GM10248 (cell line): Measurements from ENCODE around the gene RTL1.

ENCODE experiments used
- CTCF ChIA-PET: fragments of 300-600 bp; sonication (Branson Sonifier 250); formaldehyde crosslinking; extraction: SDS; loops from one replicate; lab custom pipeline; 2021; ENCODE audit warnings: antibody characterized with exemption; lab: Yijun Ruan, JAX
- POLR2A ChIA-PET: fragments of 350-650 bp; sonication (Branson Sonifier 250); formaldehyde crosslinking; extraction: SDS; loops from one replicate; lab custom pipeline; 2020; ENCODE audit warnings: antibody characterized with exemption; lab: Yijun Ruan, JAX
- DNase-seq: peaks from one replicate; pipeline ENCODE4 v3.0.0; 2012; ENCODE audit errors: extremely low spot score
- TF ChIP-seq, protein P1 (sequence below): IDR thresholded peaks from 2 replicates; pipeline ENCODE4 v1.5.1; 2012; ENCODE audit warnings: mild to moderate bottlenecking, low read depth; ENCODE audit errors: extremely low read depth, missing control alignments, control extremely low read depth

RTL1 gene

DNA sequence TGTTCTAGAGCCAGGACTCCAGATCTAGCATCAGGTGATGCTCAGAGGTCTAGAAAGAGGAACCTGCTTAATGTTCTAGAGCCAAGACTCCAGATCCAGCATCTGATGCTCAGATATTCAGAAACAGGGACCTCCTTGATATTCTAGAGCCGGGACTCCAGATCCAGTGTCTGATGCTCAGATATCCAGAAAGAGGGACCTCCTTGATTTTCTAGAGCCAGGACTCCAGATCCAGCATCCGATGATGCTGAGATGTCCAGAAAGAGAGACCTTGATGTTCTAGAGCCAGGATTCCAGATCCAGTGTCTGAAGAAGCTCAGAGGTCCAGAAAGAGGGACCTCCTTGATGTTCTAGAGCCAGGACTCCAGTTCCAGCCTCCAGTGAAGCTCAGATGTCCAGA, 40.7 kb downstream of the RTL1 start:
- TF ChIP-seq, protein P1, sequence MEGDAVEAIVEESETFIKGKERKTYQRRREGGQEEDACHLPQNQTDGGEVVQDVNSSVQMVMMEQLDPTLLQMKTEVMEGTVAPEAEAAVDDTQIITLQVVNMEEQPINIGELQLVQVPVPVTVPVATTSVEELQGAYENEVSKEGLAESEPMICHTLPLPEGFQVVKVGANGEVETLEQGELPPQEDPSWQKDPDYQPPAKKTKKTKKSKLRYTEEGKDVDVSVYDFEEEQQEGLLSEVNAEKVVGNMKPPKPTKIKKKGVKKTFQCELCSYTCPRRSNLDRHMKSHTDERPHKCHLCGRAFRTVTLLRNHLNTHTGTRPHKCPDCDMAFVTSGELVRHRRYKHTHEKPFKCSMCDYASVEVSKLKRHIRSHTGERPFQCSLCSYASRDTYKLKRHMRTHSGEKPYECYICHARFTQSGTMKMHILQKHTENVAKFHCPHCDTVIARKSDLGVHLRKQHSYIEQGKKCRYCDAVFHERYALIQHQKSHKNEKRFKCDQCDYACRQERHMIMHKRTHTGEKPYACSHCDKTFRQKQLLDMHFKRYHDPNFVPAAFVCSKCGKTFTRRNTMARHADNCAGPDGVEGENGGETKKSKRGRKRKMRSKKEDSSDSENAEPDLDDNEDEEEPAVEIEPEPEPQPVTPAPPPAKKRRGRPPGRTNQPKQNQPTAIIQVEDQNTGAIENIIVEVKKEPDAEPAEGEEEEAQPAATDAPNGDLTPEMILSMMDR: no peak
- no peak for DNase-seq
- ChIA-PET CTCF (interaction anchor here (1.0 kb wide), 1 partner anchor 12 kb away, joined by 3 read pairs; no protein-coding TSS in a partner anchor), POLR2A (no interaction called here)

DNA sequence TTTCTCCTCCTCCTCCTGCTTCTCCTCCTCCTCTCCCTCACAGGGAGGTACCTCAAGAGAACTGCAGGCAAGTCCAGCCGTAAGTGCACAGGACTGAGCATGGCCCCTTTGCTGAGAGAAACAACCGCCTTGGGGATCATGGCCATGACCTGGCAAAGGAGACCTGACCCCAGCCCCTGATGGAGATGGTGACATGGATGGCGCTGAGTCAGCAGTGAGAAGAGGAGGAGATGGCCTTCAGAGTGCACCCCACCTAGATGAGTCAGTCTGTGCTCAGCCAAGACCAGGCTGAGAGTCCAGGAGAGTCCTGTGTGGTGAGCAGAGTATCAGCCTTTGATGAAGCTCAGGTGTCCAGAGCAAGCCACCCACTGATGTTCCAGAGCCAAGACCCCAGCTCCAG, 41.2 kb downstream of the RTL1 start:
- CTCF ChIA-PET: interaction anchor here (1.0 kb wide), 1 partner anchor 11 kb away, joined by 3 read pairs; no protein-coding TSS in a partner anchor
- TF ChIP-seq, protein P1: no peak
- POLR2A ChIA-PET: no interaction called here
- no peak for DNase-seq

DNA sequence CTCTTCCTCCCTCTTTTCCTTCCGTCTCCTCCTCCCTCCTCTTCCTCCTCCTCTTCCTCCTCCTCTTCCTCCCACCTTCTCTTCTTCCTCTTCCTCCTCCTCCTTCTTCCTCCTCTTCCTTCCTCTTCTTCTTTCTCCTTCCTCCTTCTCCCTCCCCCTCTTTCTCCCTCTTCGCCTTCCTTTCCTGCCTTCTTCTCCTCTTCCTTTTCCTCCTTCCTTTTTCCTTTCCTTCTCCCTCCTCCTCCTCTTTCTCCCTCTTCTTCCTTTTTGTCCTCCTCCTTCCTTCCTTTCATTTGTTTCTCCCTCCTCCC, 41.6 kb downstream of the RTL1 start:
- TF ChIP-seq, protein P1: no peak
- ChIA-PET CTCF (no interaction called here), POLR2A (no interaction called here)
- no peak for DNase-seq

DNA sequence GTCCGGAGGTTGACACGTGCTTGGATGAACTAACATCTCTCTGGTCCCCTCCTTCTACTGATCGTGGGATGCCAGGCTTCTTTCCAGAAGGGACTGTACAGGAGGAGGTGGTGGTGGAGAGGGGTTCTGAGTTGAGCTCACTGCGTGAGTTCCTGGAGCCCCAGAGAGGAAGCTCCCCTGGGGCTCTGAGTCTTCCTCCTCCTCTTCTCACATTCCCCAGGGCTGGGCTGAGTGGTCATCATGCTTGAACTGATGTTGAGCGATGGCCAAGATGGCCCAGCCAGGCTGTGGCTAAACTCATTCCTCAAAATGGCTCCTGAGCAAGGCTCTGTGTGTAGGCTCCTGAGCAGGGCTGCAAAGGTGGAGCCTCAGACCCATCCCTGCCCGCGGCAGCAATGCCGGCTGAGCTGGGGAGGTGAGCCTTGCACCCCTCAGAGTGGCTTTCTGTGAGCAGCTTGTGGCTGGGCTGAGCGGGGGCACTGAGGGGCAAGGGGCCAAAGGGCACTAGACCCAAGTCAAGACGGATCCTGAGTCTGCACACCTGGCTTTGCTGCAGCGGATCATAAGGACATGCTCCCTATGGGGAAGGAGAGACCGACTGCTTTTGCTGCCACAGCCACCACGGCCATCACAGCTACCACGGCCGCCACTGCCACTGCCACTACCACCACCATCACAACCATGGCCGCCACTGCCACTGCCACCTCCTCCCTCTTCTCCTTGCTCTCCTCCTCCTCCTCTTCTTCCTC, 42.2 kb downstream of the RTL1 start:
- ChIA-PET POLR2A (no interaction called here), CTCF (no interaction called here)
- no peak for DNase-seq
- TF ChIP-seq, protein P1: no peak

DNA sequence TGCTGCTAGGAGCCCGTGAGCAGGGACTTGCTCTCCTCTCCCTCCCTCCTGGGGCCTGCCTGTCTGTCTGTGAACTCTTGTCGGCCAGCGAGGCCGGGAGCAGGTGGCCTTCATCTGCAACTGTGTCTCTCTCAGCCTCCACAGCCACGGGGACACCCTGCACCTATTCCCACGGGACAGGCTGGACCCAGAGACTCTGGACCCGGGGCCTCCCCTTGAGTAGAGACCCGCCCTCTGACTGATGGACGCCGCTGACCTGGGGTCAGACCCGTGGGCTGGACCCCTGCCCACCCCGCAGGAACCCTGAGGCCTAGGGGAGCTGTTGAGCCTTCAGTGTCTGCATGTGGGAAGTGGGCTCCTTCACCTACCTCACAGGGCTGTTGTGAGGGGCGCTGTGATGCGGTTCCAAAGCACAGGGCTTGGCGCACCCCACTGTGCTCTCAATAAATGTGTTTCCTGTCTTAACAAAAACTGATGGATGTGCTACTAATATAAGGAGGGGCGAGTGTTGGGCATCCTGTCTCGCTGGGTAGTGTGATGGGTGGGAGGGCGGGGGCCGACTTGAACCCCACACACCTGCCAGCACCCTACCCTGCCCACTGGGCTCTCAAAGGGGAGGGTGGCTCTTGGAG, 42.9 kb downstream of the RTL1 start:
- POLR2A ChIA-PET: no interaction called here
- TF ChIP-seq, protein P1: no peak
- DNase-seq: no peak
- CTCF ChIA-PET: no interaction called here

DNA sequence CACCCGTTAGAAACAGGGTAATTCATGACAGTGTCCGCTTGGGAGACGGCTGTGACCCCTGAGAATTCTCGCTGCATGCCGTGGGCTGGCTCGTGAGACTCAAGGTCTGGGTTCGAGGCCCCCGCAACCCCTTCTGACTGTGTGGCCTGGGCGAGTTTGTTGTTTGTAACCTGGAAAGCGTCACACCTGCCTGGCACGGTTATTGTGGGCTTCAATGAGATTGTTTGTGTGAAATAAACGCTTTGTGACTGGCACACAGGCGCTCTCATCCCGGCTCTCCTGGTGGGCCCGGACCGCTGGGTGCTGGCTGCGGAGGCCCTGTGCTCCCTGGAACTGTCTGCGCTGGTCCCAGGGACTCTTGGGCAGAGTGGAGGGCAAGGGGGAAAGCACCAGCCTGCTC, 43.7 kb downstream of the RTL1 start:
- CTCF ChIA-PET: no interaction called here
- TF ChIP-seq, protein P1: no peak
- POLR2A ChIA-PET: no interaction called here
- DNase-seq: no peak
